H1 (cell line): ENCODE data around the gene ANKS1B. TPM values are rescaled to one million over a fixed set of nuclear protein-coding genes. Genes with fewer than 3 reads are reported as not detected.

Source experiments
- ASH2L ChIP-seq: fragments of 200-600, 300-600 bp; sonication (generic); IDR thresholded peaks from one replicate; pipeline ENCODE4 v1.7.1; 2017; ENCODE audit warnings: low read length
- ATF3 ChIP-seq: IDR thresholded peaks from 2 replicates; pipeline ENCODE4 v1.6.1; 2011; ENCODE audit warnings: low read depth, mild to moderate bottlenecking, low read length; ENCODE audit not compliant: insufficient read depth
- CHD1 ChIP-seq: IDR thresholded peaks from 2 replicates; pipeline ENCODE4 v1.6.1; 2012; ENCODE audit warnings: low read depth, low read length, improper control_type of control experiment
- FOSL1 ChIP-seq: IDR thresholded peaks from 2 replicates; pipeline ENCODE4 v1.6.1; 2011; ENCODE audit warnings: mild to moderate bottlenecking, low read depth, low read length, moderate library complexity; ENCODE audit not compliant: insufficient read depth
- HDAC6 ChIP-seq: IDR thresholded peaks from one replicate; pipeline ENCODE4 v1.7.1; 2012; ENCODE audit warnings: low read depth, mild to moderate bottlenecking, inconsistent platforms, low read length, moderate library complexity
- KDM5A ChIP-seq: fragments of 200-600 bp; IDR thresholded peaks from 2 replicates; pipeline ENCODE4 v1.7.1; 2012; ENCODE audit warnings: mild to moderate bottlenecking, low read length, inconsistent platforms, mixed read lengths
- RAD21 ChIP-seq, 2 experiments: IDR thresholded peaks in 1 of 2; conservative IDR thresholded peaks in 1 of 2; 2 replicates each; pipeline ENCODE4 v1.6.1; 2011; ENCODE audit warnings: low read depth in 2 of 2, low read length in 2 of 2, improper control_type of control experiment in 1 of 2, inconsistent platforms in 1 of 2, mild to moderate bottlenecking in 1 of 2, moderate library complexity in 1 of 2
- SIN3A ChIP-seq, 2 experiments: IDR thresholded peaks in 1 of 2; conservative IDR thresholded peaks in 1 of 2; 2 replicates each; pipeline ENCODE4 v1.6.1; 2011 to 2012; ENCODE audit warnings: low read length in 2 of 2, improper control_type of control experiment in 1 of 2, low read depth in 1 of 2, mild to moderate bottlenecking in 1 of 2
- SP1 ChIP-seq: IDR thresholded peaks from 2 replicates; pipeline ENCODE4 v1.6.1; 2011; ENCODE audit warnings: low read depth, low read length
- polyA plus RNA-seq, 7 experiments: library from polyadenylated mRNA; depleted of rRNA in 3 of 7; stranded (reverse) in 5 of 7; unstranded in 2 of 7; fragments of >200 nt in 5 of 7; fragments of 200-250 nt in 2 of 7; gene quantifications; 1 replicate in 5 of 7; 2 replicates in 1 of 7; 4 replicates in 1 of 7; pipeline versions ENCODE4 v1.2.1 to v1.2.3, GENCODE V29; 2011 to 2013; ENCODE audit warnings: missing spikeins in 2 of 7, mixed read lengths in 2 of 7
- total RNA-seq: library from RNA; stranded (reverse); fragmentation: NEBNext Ultra II Directional; extraction: Animal tissue kit (Norgen Biotek cat#: 25700); gene quantifications from 2 replicates; pipeline ENCODE4 v1.2.1, GENCODE V29; 2021

The ANKS1B gene
- total and polyA plus RNA-seq, 2 of the 8 experiments (the other 6 are each of a cell fraction or from before 2014, with no cell fraction given): 2.7 to 6.1 TPM

DNA sequence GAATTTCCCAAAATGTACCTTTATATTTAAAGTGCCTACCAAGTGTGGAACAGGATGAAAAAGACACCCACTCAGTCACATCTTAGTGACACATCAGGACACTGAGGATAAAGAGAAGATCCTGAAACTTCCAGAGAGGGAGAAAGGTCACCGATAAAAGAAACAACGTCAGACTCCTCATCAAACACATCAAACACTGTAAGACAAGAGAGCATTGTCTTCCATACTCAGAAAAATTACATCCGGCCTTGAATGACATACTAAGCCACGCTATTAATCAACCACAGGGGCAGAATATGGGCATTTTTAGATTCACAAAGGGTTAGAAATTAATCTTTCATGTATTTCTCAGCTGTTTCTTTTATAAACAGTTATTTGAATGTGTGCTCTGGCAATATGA is 849.4 kb downstream of the ANKS1B start (continued):
- TF ChIP-seq ATF3 (no peak), SP1 (no peak), CHD1 (no peak), HDAC6 (no peak), FOSL1 (no peak), RAD21 (IDR thresholded peaks at IDR 0.05 in 1 of 2, conservative IDR thresholded peaks at IDR 0.05 in 1 of 2; ENCODE audit: low read depth in 2 of 2, low read length in 2 of 2) (no peak), SIN3A (conservative IDR thresholded peaks at IDR 0.05 in 1 of 2, IDR thresholded peaks at IDR 0.05 in 1 of 2; ENCODE audit: low read depth in 1 of 2, low read length in 2 of 2) (no peak), ASH2L (no peak), KDM5A (no peak)
